Mucosa of descending colon (tissue), 3 donors: ENCODE results near the gene TCF4. TPM values are rescaled to one million over a fixed set of nuclear protein-coding genes. Genes with fewer than 3 reads are reported as not detected.

Experiments used
- ATAC-seq: fragments of 200-7000 bp; cut with Tn5 transposase; one replicate; pipeline ENCODE4 v1.9.1; 2020; ENCODE audit warnings: mild to moderate bottlenecking, moderate library complexity
- DNase-seq, 3 donors: peaks; one replicate each; pipeline ENCODE4 v3.0.0-alpha.2; 2020
- H3K36me3 ChIP-seq: fragments of 200-600 bp; one replicate; pipeline ENCODE4 v1.8.0; 2021; ENCODE audit warnings: low read depth, mild to moderate bottlenecking
- H3K4me1 ChIP-seq: fragments of 200-600 bp; one replicate; pipeline ENCODE4 v1.8.0; 2021; ENCODE audit warnings: low read depth, mild to moderate bottlenecking
- H3K4me3 ChIP-seq: fragments of 200-600 bp; one replicate; pipeline ENCODE4 v1.8.0; 2021; ENCODE audit warnings: mild to moderate bottlenecking
- H3K9me3 ChIP-seq: fragments of 200-600 bp; one replicate; pipeline ENCODE4 v1.8.0; 2021; ENCODE audit warnings: mild to moderate bottlenecking
- intact Hi-C, 2 donors: fragments of 100-400 bp; cut with DNase I in 1 of 2; cut with micrococcal nuclease in 1 of 2; formaldehyde crosslinking; loops; one replicate each; pipeline versions ENCODE4 v1.11.0 to v1.11.1; 2022; cut with DNase I, micrococcal nuclease
- total RNA-seq, 3 donors: library from RNA; stranded (reverse); fragmentation: NEBNext Ultra II Directional in 2 of 3; extraction: Animal tissue kit (Norgen Biotek cat#: 25700) in 2 of 3; gene quantifications; one replicate each; pipeline versions ENCODE4 v1.2.1 to v1.2.4, GENCODE V29; 2021 to 2023
- TF ChIP-seq, protein P1 (sequence below): fragments of 200-600 bp; IDR thresholded peaks from one replicate; pipeline ENCODE4 v1.8.0; 2022; ENCODE audit warnings: antibody characterized with exemption, mild to moderate bottlenecking
- donor health status: DM: no; HTN: no; CAD: no; lungs with moderate emphysema.
- donor health status: DM: no; HTN: no; CAD: no.
- donor health status: DM: no; HTN: yes; CAD: no.

The TCF4 gene
- total RNA-seq, 3 donors from 2014 or later, result 20.7 to 88.2 (median 24.6) TPM

DNA sequence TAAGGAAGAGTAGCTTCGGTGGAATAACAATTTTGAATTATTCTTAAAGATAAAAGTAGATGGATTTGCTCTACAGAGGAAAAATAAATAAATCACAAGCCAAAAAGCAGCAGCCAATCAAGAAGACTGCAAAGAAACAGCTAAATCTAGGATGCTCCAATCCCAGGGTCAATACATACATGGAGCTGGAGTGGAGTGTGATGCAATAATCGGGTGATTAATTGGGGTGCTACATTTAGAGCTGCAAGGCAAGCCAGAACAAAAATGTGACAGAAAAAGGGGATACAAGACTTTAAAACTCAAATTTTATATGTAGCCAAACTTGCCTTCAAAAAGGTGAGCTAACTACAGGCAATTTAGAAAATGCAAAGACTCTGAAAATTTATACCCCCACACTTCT, 215.8 kb downstream of the TCF4 start:
- ATAC-seq, result no peak
- DNase-seq, result no peak
- TF ChIP-seq, protein P1, sequence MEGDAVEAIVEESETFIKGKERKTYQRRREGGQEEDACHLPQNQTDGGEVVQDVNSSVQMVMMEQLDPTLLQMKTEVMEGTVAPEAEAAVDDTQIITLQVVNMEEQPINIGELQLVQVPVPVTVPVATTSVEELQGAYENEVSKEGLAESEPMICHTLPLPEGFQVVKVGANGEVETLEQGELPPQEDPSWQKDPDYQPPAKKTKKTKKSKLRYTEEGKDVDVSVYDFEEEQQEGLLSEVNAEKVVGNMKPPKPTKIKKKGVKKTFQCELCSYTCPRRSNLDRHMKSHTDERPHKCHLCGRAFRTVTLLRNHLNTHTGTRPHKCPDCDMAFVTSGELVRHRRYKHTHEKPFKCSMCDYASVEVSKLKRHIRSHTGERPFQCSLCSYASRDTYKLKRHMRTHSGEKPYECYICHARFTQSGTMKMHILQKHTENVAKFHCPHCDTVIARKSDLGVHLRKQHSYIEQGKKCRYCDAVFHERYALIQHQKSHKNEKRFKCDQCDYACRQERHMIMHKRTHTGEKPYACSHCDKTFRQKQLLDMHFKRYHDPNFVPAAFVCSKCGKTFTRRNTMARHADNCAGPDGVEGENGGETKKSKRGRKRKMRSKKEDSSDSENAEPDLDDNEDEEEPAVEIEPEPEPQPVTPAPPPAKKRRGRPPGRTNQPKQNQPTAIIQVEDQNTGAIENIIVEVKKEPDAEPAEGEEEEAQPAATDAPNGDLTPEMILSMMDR, result no peak
- Histone ChIP-seq H3K4me3 (no peak overlapping the region), H3K36me3 (no peaks in the 10 kb centered on the region), H3K4me1 (no peaks in the 10 kb centered on the region), H3K9me3 (no peaks in the 10 kb centered on the region)
- intact Hi-C loops, result no loop called here

DNA sequence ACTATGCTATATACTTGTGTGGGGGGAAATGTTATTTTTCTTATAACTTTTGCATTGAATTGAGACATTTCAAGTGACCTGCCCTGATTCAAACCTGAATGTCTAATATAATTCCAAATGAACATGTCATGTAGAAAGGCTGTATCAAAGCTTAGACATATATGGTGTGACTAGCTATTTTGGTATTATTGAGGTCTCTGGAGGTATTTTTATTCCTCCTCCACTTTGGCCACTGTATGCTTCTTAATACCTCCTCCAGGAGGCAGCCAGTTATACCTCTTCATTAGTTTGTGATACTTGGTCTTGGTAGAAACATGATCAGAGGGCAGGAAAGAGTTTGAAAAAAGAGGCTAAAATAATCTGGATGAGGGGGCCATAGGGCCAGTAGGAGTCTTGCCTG, 217.1 kb downstream of the TCF4 start:
- H3K4me3 ChIP-seq, result no peak overlapping the region
- DNase-seq (no peak), ATAC-seq (no peak)
- no peaks in the 10 kb centered on the region for H3K9me3 ChIP-seq
- H3K4me1 ChIP-seq, result no peaks in the 10 kb centered on the region
- TF ChIP-seq, protein P1, result no peak
- intact Hi-C loops, result no loop called here
- H3K36me3 ChIP-seq, result no peaks in the 10 kb centered on the region

DNA sequence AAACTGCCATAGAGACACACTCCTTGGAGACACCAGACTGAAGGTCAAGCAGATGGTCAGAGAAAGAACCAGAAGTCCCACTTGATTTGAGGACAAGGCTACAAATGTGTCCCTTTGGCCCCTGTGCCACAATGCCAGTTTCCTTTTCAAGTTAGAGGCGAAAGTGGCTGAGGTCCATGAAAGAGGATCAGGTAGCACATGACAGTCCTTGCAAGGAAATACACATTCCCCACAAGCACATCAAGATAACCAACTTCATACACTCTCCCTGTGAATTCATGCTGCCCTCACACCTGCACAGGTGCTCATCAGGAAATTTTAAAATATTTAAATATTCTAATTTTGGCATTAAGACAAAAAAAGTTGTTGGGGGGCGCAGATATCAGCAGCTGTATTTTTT, 218.6 kb downstream of the TCF4 start:
- Histone ChIP-seq H3K4me3 (no peak overlapping the region), H3K4me1 (no peaks in the 10 kb centered on the region), H3K9me3 (no peaks in the 10 kb centered on the region), H3K36me3 (no peaks in the 10 kb centered on the region)
- TF ChIP-seq, protein P1, result no peak
- ATAC-seq (no peak), DNase-seq (no peak)
- intact Hi-C loops, result no loop called here

DNA sequence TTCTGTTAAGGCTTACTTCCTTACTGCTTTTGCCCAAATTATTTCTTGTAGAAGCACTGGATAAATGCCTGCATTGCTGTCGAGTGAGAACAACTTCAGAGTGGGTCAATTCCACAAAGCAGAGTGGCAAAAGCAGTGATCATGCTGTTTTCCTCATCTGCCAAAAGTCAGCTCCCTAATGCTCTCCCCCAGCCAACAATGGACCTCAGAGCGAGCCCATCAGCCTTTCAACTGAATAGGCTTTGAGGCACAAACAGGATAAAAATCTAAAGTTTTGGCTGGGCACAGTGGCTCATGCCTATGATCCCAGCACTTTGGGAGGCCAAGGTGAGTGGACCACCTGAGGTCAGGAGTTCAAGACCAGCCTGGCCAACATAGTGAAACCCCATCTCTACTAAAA, 222.7 kb downstream of the TCF4 start:
- DNase-seq (no peak), ATAC-seq (no peak)
- no peak overlapping the region for H3K4me3 ChIP-seq
- H3K4me1 ChIP-seq, result no peaks in the 10 kb centered on the region
- TF ChIP-seq, protein P1, result no peak
- no peaks in the 10 kb centered on the region for H3K36me3 ChIP-seq
- intact Hi-C loops, result no loop called here
- no peaks in the 10 kb centered on the region for H3K9me3 ChIP-seq

DNA sequence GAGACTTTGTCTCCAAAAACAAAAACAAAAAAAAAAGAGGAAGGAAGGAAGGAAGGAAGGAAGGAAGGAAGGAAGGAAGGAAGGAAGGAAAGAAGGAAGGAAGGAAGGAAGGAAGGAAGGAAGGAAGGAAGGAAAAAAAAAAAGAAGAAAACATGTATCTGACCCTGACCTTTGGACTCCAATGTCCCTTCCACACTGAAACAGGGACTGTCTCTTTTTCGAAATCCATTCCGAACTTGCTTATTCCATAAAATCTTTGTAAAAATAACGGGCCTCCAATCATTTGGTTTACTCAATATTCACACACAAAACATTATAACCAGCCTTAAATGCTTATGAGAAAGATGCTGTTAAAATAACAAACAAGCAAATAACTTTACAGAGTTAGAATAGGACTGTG, 225.7 kb downstream of the TCF4 start:
- no peak for ATAC-seq
- no peak overlapping the region for H3K4me3 ChIP-seq
- no peak for DNase-seq
- intact Hi-C loops, result no loop called here
- TF ChIP-seq, protein P1, result no peak
- no peaks in the 10 kb centered on the region for H3K4me1 ChIP-seq
- H3K9me3 ChIP-seq, result no peaks in the 10 kb centered on the region
- H3K36me3 ChIP-seq, result no peaks in the 10 kb centered on the region
